Measurements from ENCODE around the gene REPIN1. TPM values are rescaled to one million over a fixed set of nuclear protein-coding genes. Genes with fewer than 3 reads are reported as not detected.
"Not testable (repeated sequence)": the region's sequence is repeated elsewhere in the genome, so short reads cannot be mapped to it uniquely, and the experiment has no call there.

The REPIN1 gene
- total RNA-seq, 2 donors from 2014 or later: 53.9 to 84.2 TPM

- Mint-ChIP-seq H3K9me3 (no peaks in the 10 kb centered on the region), H3K4me3 (peak overlapping the region; percentile 94), H3K27ac (peak overlapping the region; percentile 46 to 82), H3K27me3 (no peaks in the 10 kb centered on the region), H3K36me3 (no peaks in the 10 kb centered on the region), H3K4me1 (ENCODE audit: low read depth in 2 of 2) (peaks cover 25 to 26% of the 10 kb centered on the region in 2 donors)
- ATAC-seq: no peak
- DNase-seq (ENCODE audit: low spot score): peak; percentile 59
These were observed 11.1 kb downstream of the REPIN1 start for GRCh38 chr7:150379441-150380379.

GRCh38 chr7:150380463-150380862 lies 11.8 kb downstream of the REPIN1 start:
- Mint-ChIP-seq H3K27me3 (no peaks in the 10 kb centered on the region), H3K4me3 (peak overlapping the region; percentile 94), H3K27ac (peak overlapping the region in 1 of 2 donors; percentile 46), H3K4me1 (ENCODE audit: low read depth in 2 of 2) (peaks cover 25 to 26% of the 10 kb centered on the region in 2 donors), H3K9me3 (no peaks in the 10 kb centered on the region), H3K36me3 (no peaks in the 10 kb centered on the region)
- peak; percentile 18 for DNase-seq (ENCODE audit: low spot score)
- no peak for ATAC-seq

GRCh38 chr7:150381096-150381495 lies 12.5 kb downstream of the REPIN1 start:
- Mint-ChIP-seq H3K4me1 (ENCODE audit: low read depth in 2 of 2) (peaks cover 23% of the 10 kb centered on the region in 2 donors), H3K27ac (no peak overlapping the region)
- peak; percentile 38 for DNase-seq (ENCODE audit: low spot score)

GRCh38 chr7:150381785-150382122 lies 13.1 kb downstream of the REPIN1 start:
- peak; percentile 5 for DNase-seq (ENCODE audit: low spot score)
- Mint-ChIP-seq H3K4me1 (ENCODE audit: low read depth in 2 of 2) (peaks cover 18 to 21% of the 10 kb centered on the region in 2 donors), H3K9me3 (no peaks in the 10 kb centered on the region), H3K36me3 (no peaks in the 10 kb centered on the region), H3K27ac (no peak overlapping the region), H3K4me3 (no peak overlapping the region), H3K27me3 (no peaks in the 10 kb centered on the region)
- ATAC-seq: no peak

More at GRCh38 chr7:150381096-150381495, 12.5 kb downstream of the REPIN1 start:
- no peaks in the 10 kb centered on the region for H3K36me3 Mint-ChIP-seq
- no peaks in the 10 kb centered on the region for H3K9me3 Mint-ChIP-seq
- no peak for ATAC-seq
- no peaks in the 10 kb centered on the region for H3K27me3 Mint-ChIP-seq
- H3K4me3 Mint-ChIP-seq: no peak overlapping the region

- no peaks in the 10 kb centered on the region for H3K36me3 Mint-ChIP-seq
- DNase-seq (ENCODE audit: low spot score) (peak; percentile 60), ATAC-seq (no peak)
- H3K27me3 Mint-ChIP-seq: no peaks in the 10 kb centered on the region
- H3K4me1 Mint-ChIP-seq (ENCODE audit: low read depth in 2 of 2): peaks cover 18 to 21% of the 10 kb centered on the region in 2 donors
- no peak overlapping the region for H3K27ac Mint-ChIP-seq
- H3K9me3 Mint-ChIP-seq: no peaks in the 10 kb centered on the region
- H3K4me3 Mint-ChIP-seq: no peak overlapping the region
These were observed 13.7 kb downstream of the REPIN1 start for GRCh38 chr7:150382123-150382843.

- DNase-seq (ENCODE audit: low spot score) (no peak), ATAC-seq (no peak)
- Mint-ChIP-seq H3K27ac (no peak overlapping the region), H3K27me3 (no peaks in the 10 kb centered on the region), H3K9me3 (no peaks in the 10 kb centered on the region), H3K4me3 (no peak overlapping the region), H3K4me1 (ENCODE audit: low read depth in 2 of 2) (peaks cover 13 to 15% of the 10 kb centered on the region in 2 donors), H3K36me3 (no peaks in the 10 kb centered on the region)
These were observed 14.2 kb downstream of the REPIN1 start for GRCh38 chr7:150382844-150383225.

GRCh38 chr7:150383710-150384397 lies 15.2 kb downstream of the REPIN1 start:
- Mint-ChIP-seq H3K36me3 (no peaks in the 10 kb centered on the region), H3K27me3 (no peaks in the 10 kb centered on the region), H3K4me3 (no peak overlapping the region), H3K27ac (no peak overlapping the region), H3K4me1 (ENCODE audit: low read depth in 2 of 2) (peaks cover 10 to 15% of the 10 kb centered on the region in 2 donors), H3K9me3 (no peaks in the 10 kb centered on the region)
- DNase-seq (ENCODE audit: low spot score) (peak; percentile 61), ATAC-seq (no peak)

- H3K9me3 Mint-ChIP-seq: no peaks in the 10 kb centered on the region
- no peaks in the 10 kb centered on the region for H3K27me3 Mint-ChIP-seq
- no peak overlapping the region for H3K27ac Mint-ChIP-seq
- peak; percentile 26 for DNase-seq (ENCODE audit: low spot score)
- no peak for ATAC-seq
- H3K4me1 Mint-ChIP-seq (ENCODE audit: low read depth in 2 of 2): peaks cover 8 to 13% of the 10 kb centered on the region in 2 donors
- no peaks in the 10 kb centered on the region for H3K36me3 Mint-ChIP-seq
- no peak overlapping the region for H3K4me3 Mint-ChIP-seq
These were observed 16.0 kb downstream of the REPIN1 start for GRCh38 chr7:150384406-150385301.

GRCh38 chr7:150385302-150385723 lies 16.7 kb downstream of the REPIN1 start:
- H3K27me3 Mint-ChIP-seq: no peaks in the 10 kb centered on the region
- no peaks in the 10 kb centered on the region for H3K9me3 Mint-ChIP-seq
- H3K4me1 Mint-ChIP-seq (ENCODE audit: low read depth in 2 of 2): peaks cover 1 to 6% of the 10 kb centered on the region in 2 donors
- H3K27ac Mint-ChIP-seq: no peak overlapping the region
- DNase-seq (ENCODE audit: low spot score): peak; percentile 8
- ATAC-seq: no peak
- no peak overlapping the region for H3K4me3 Mint-ChIP-seq
- H3K36me3 Mint-ChIP-seq: no peaks in the 10 kb centered on the region

- not testable (repeated sequence) for H3K4me1 Mint-ChIP-seq (ENCODE audit: low read depth in 2 of 2); H3K36me3 Mint-ChIP-seq; H3K27ac Mint-ChIP-seq; H3K27me3 Mint-ChIP-seq; H3K9me3 Mint-ChIP-seq; ATAC-seq; H3K4me3 Mint-ChIP-seq
- DNase-seq (ENCODE audit: low spot score): peak; percentile 22
These were observed 17.3 kb downstream of the REPIN1 start for GRCh38 chr7:150385884-150386283.

GRCh38 chr7:150388306-150388705 lies 19.7 kb downstream of the REPIN1 start:
- Mint-ChIP-seq H3K4me3 (no peak overlapping the region), H3K4me1 (ENCODE audit: low read depth in 2 of 2) (no peaks in the 10 kb centered on the region), H3K9me3 (no peaks in the 10 kb centered on the region), H3K27me3 (no peaks in the 10 kb centered on the region), H3K36me3 (no peaks in the 10 kb centered on the region), H3K27ac (no peak overlapping the region)
- DNase-seq (ENCODE audit: low spot score): peak; percentile 18
- ATAC-seq: no peak

- ATAC-seq (peak in 1 of 2 donors; percentile 55), DNase-seq (ENCODE audit: low spot score) (peak; percentile 40)
- no peaks in the 10 kb centered on the region for H3K9me3 Mint-ChIP-seq
- H3K36me3 Mint-ChIP-seq: no peaks in the 10 kb centered on the region
- H3K27ac Mint-ChIP-seq: no peak overlapping the region
- H3K4me3 Mint-ChIP-seq: no peak overlapping the region
- H3K27me3 Mint-ChIP-seq: no peaks in the 10 kb centered on the region
- no peaks in the 10 kb centered on the region for H3K4me1 Mint-ChIP-seq (ENCODE audit: low read depth in 2 of 2)
These were observed 20.3 kb downstream of the REPIN1 start for GRCh38 chr7:150388709-150389531.

Data from natural killer cell treated with Interleukin-12 subunit alpha and Interleukin-12 subunit beta and Interleukin-15 and Interleukin-18, amount 100 ng/mL, for 72 hours (primary cell).